Neutrophil (primary cell): Measurements from ENCODE around the gene PUSL1.

Experiments used
- H3K27ac ChIP-seq: fragments of 200-600 bp; sonication (generic); 2 replicates; pipeline ENCODE4 v1.5.1; 2016; ENCODE audit warnings: mild to moderate bottlenecking, moderate library complexity
- H3K27me3 ChIP-seq: fragments of 200-600 bp; sonication (generic); 2 replicates; pipeline ENCODE4 v1.6.0; 2016; ENCODE audit warnings: mild to moderate bottlenecking
- H3K36me3 ChIP-seq: fragments of 200-600 bp; sonication (generic); 2 replicates; pipeline ENCODE4 v1.5.1; 2017
- H3K4me1 ChIP-seq, 2 experiments: fragments of 200-600 bp in 1 of 2; sonication (generic) in 1 of 2; 1 replicate in 1 of 2; 2 replicates in 1 of 2; pipeline versions ENCODE4 v1.5.1 to v1.6.1; 2013 to 2016; ENCODE audit warnings: low read depth in 1 of 2, low read length in 1 of 2, mild to moderate bottlenecking in 1 of 2, moderate library complexity in 1 of 2; ENCODE audit not compliant: control insufficient read depth in 1 of 2, insufficient read depth in 1 of 2
- H3K4me3 ChIP-seq, 2 experiments: fragments of 200-600 bp in 1 of 2; sonication (generic) in 1 of 2; 1 replicate in 1 of 2; 2 replicates in 1 of 2; pipeline ENCODE4 v1.5.1; 2013 to 2016; ENCODE audit warnings: low read depth in 1 of 2, low read length in 1 of 2, mild to moderate bottlenecking in 1 of 2, moderate library complexity in 1 of 2
- H3K9me3 ChIP-seq: fragments of 200-600 bp; sonication (generic); 2 replicates; pipeline ENCODE4 v1.5.1; 2016
- CTCF ChIP-seq: fragments of 200-600 bp; sonication (generic); IDR thresholded peaks from 2 replicates; pipeline ENCODE4 v1.5.1; 2016; ENCODE audit warnings: antibody characterized with exemption

Gene PUSL1

GRCh38 chr1:1340185-1340584 lies 31.8 kb downstream of the PUSL1 start:
- no peaks in the 10 kb centered on the region for H3K9me3 ChIP-seq
- H3K36me3 ChIP-seq, result peaks cover 27% of the 10 kb centered on the region
- no peaks in the 10 kb centered on the region for H3K4me1 ChIP-seq
- no peak overlapping the region for H3K4me3 ChIP-seq
- no peak overlapping the region for H3K27ac ChIP-seq
- no peak for TF ChIP-seq CTCF
- no peaks in the 10 kb centered on the region for H3K27me3 ChIP-seq

GRCh38 chr1:1340791-1341548 lies 32.6 kb downstream of the PUSL1 start:
- no peak for TF ChIP-seq CTCF
- no peaks in the 10 kb centered on the region for H3K27me3 ChIP-seq
- no peaks in the 10 kb centered on the region for H3K9me3 ChIP-seq
- H3K36me3 ChIP-seq, result peaks cover 27% of the 10 kb centered on the region
- H3K4me3 ChIP-seq, result no peak overlapping the region
- H3K4me1 ChIP-seq, result no peaks in the 10 kb centered on the region
- no peak overlapping the region for H3K27ac ChIP-seq

- no peak for TF ChIP-seq CTCF
- Histone ChIP-seq H3K4me1 (no peaks in the 10 kb centered on the region), H3K36me3 (peaks cover 27% of the 10 kb centered on the region)
Measured at GRCh38 chr1:1341549-1342021, 33.2 kb downstream of the PUSL1 start.

GRCh38 chr1:1342061-1342562 lies 33.7 kb downstream of the PUSL1 start:
- Histone ChIP-seq H3K4me1 (no peaks in the 10 kb centered on the region), H3K9me3 (no peaks in the 10 kb centered on the region), H3K27ac (no peak overlapping the region), H3K36me3 (peaks cover 27% of the 10 kb centered on the region), H3K4me3 (no peak overlapping the region), H3K27me3 (no peaks in the 10 kb centered on the region)
- TF ChIP-seq CTCF, result no peak

More at GRCh38 chr1:1341549-1342021, 33.2 kb downstream of the PUSL1 start:
- H3K27ac ChIP-seq, result no peak overlapping the region
- no peak overlapping the region for H3K4me3 ChIP-seq
- no peaks in the 10 kb centered on the region for H3K27me3 ChIP-seq
- no peaks in the 10 kb centered on the region for H3K9me3 ChIP-seq

GRCh38 chr1:1342584-1343115 lies 34.3 kb downstream of the PUSL1 start:
- Histone ChIP-seq H3K36me3 (peaks cover 27% of the 10 kb centered on the region), H3K27me3 (peaks cover 3% of the 10 kb centered on the region), H3K4me3 (no peak overlapping the region), H3K4me1 (no peaks in the 10 kb centered on the region), H3K9me3 (no peaks in the 10 kb centered on the region), H3K27ac (no peak overlapping the region)
- no peak for TF ChIP-seq CTCF
